ENCODE data around the gene ADCY2.

Gene ADCY2

GRCh38 chr5:7747728-7748127 lies 351.8 kb downstream of the ADCY2 start:
- no peaks in the 10 kb centered on the region for H3K36me3 ChIP-seq (ENCODE audit: control insufficient read depth in 2 of 2, insufficient read depth in 1 of 2, low read length in 2 of 2)
- no peaks in the 10 kb centered on the region for H3K4me1 ChIP-seq (ENCODE audit: control insufficient read depth, insufficient read depth, low read length)
- ChIA-PET CTCF (interaction anchor here (1.4 to 4.7 kb wide), 2 partner anchors 110 to 350 kb away, joined by 3 to 38 read pairs; partner anchors contain the start of gene ADCY2), POLR2A (no interaction called here)
- H3K9me3 ChIP-seq (ENCODE audit: control insufficient read depth, insufficient read depth, low read depth, low read length), result no peaks in the 10 kb centered on the region
- no peak overlapping the region for H3K27ac ChIP-seq (ENCODE audit: extremely low read depth, low read depth, low read length)
- H3K4me3 ChIP-seq (ENCODE audit: low read depth, low read length), result no peak overlapping the region
- TF ChIP-seq ZNF513 (tag by site-specific recombination; IDR thresholded peaks at IDR 0.05), result no peak
- TF ChIP-seq ZSCAN16 (tag by site-specific recombination; IDR thresholded peaks at IDR 0.05), result no peak
- TF ChIP-seq, protein P1, sequence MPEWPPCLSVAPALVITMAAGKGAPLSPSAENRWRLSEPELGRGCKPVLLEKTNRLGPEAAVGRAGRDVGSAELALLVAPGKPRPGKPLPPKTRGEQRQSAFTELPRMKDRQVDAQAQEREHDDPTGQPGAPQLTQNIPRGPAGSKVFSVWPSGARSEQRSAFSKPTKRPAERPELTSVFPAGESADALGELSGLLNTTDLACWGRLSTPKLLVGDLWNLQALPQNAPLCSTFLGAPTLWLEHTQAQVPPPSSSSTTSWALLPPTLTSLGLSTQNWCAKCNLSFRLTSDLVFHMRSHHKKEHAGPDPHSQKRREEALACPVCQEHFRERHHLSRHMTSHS (tag by site-specific recombination; IDR thresholded peaks at IDR 0.05), result no peak
- no peak for TF ChIP-seq ZIC2 (tag by site-specific recombination; IDR thresholded peaks at IDR 0.05)
- no peak for TF ChIP-seq ZNF610 (tag by site-specific recombination; IDR thresholded peaks at IDR 0.05; ENCODE audit: borderline replicate concordance)
- no peak for TF ChIP-seq MYNN (tag by site-specific recombination; IDR thresholded peaks at IDR 0.05; ENCODE audit: borderline replicate concordance)
- TF ChIP-seq ZNF16 (tag by site-specific recombination; IDR thresholded peaks at IDR 0.05; ENCODE audit: low read depth), result no peak
- TF ChIP-seq, protein P2, sequence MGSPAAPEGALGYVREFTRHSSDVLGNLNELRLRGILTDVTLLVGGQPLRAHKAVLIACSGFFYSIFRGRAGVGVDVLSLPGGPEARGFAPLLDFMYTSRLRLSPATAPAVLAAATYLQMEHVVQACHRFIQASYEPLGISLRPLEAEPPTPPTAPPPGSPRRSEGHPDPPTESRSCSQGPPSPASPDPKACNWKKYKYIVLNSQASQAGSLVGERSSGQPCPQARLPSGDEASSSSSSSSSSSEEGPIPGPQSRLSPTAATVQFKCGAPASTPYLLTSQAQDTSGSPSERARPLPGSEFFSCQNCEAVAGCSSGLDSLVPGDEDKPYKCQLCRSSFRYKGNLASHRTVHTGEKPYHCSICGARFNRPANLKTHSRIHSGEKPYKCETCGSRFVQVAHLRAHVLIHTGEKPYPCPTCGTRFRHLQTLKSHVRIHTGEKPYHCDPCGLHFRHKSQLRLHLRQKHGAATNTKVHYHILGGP (tag by site-specific recombination; IDR thresholded peaks at IDR 0.05), result no peak
- TF ChIP-seq ZNF600 (tag by site-specific recombination; IDR thresholded peaks at IDR 0.05), result no peak
- no peak for TF ChIP-seq ZNF155 (tag by site-specific recombination; IDR thresholded peaks at IDR 0.05)
- TF ChIP-seq ZNF768 (tag by site-specific recombination; IDR thresholded peaks at IDR 0.05), result no peak
- TF ChIP-seq, protein P3, sequence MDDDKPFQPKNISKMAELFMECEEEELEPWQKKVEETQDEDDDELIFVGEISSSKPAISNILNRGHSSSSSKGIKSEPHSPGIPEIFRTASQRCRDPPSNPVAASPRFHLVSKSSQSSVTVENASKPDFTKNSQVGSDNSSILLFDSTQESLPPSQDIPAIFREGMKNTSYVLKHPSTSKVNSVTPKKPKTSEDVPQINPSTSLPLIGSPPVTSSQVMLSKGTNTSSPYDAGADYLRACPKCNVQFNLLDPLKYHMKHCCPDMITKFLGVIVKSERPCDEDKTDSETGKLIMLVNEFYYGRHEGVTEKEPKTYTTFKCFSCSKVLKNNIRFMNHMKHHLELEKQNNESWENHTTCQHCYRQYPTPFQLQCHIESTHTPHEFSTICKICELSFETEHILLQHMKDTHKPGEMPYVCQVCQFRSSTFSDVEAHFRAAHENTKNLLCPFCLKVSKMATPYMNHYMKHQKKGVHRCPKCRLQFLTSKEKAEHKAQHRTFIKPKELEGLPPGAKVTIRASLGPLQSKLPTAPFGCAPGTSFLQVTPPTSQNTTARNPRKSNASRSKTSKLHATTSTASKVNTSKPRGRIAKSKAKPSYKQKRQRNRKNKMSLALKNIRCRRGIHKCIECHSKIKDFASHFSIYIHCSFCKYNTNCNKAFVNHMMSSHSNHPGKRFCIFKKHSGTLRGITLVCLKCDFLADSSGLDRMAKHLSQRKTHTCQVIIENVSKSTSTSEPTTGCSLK (tag by site-specific recombination; IDR thresholded peaks at IDR 0.05), result no peak
- no peak for TF ChIP-seq ZNF791 (tag by site-specific recombination; IDR thresholded peaks at IDR 0.05)
- no peak for TF ChIP-seq ZNF341 (tag by site-specific recombination; IDR thresholded peaks at IDR 0.05; ENCODE audit: low read depth)
- TF ChIP-seq SALL2 (tag by site-specific recombination; IDR thresholded peaks at IDR 0.05; ENCODE audit: borderline replicate concordance), result no peak
- TF ChIP-seq ZNF571 (tag by site-specific recombination; IDR thresholded peaks at IDR 0.05), result no peak
- TF ChIP-seq ZNF416 (tag by site-specific recombination; IDR thresholded peaks at IDR 0.05), result no peak
- TF ChIP-seq, protein P4, sequence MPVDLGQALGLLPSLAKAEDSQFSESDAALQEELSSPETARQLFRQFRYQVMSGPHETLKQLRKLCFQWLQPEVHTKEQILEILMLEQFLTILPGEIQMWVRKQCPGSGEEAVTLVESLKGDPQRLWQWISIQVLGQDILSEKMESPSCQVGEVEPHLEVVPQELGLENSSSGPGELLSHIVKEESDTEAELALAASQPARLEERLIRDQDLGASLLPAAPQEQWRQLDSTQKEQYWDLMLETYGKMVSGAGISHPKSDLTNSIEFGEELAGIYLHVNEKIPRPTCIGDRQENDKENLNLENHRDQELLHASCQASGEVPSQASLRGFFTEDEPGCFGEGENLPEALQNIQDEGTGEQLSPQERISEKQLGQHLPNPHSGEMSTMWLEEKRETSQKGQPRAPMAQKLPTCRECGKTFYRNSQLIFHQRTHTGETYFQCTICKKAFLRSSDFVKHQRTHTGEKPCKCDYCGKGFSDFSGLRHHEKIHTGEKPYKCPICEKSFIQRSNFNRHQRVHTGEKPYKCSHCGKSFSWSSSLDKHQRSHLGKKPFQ (tag by site-specific recombination; IDR thresholded peaks at IDR 0.05), result no peak
- no peak for TF ChIP-seq ZNF274 (IDR thresholded peaks at IDR 0.05; ENCODE audit: low read length)
- no peak for TF ChIP-seq ZNF274 (tag by site-specific recombination; IDR thresholded peaks at IDR 0.05; ENCODE audit: borderline replicate concordance)

All from HEK293 (cell line).